Activated CD8-positive, alpha-beta memory T cell treated with anti-CD3 and anti-CD28 coated beads, Interleukin-2, amount 50 U/mL, for 4 hours (primary cell): ENCODE data around the gene ATG7.

Experiments used
- DNase-seq: peaks from one replicate; pipeline ENCODE4 v3.0.0-alpha.2; 2020

ATG7 gene

GRCh38 chr3:11602239-11602840, 330.1 kb downstream of the ATG7 start:
- no peak for DNase-seq

- no peak for DNase-seq
These were observed 330.8 kb downstream of the ATG7 start for GRCh38 chr3:11602886-11603527.

- no peak for DNase-seq
These were observed 331.4 kb downstream of the ATG7 start for GRCh38 chr3:11603628-11604027.

GRCh38 chr3:11604139-11604892, 332.1 kb downstream of the ATG7 start:
- no peak for DNase-seq

GRCh38 chr3:11605398-11605797, 333.2 kb downstream of the ATG7 start:
- no peak for DNase-seq

GRCh38 chr3:11606090-11606784, 334.0 kb downstream of the ATG7 start:
- DNase-seq = no peak

GRCh38 chr3:11606865-11607440, 334.8 kb downstream of the ATG7 start:
- no peak for DNase-seq
